WTC11 (cell line): ENCODE measurements around the gene CA7. TPM values are rescaled to one million over a fixed set of nuclear protein-coding genes. Genes with fewer than 3 reads are reported as not detected.
A peak's percentile ranks its signal among the peaks of the same experiment; 100 is the strongest.

Source experiments
- ATAC-seq: fragments of 200-7000 bp; cut with Tn5 transposase; 2 replicates; pipeline ENCODE4 v1.10.0; 2021; ENCODE audit warnings: mild to moderate bottlenecking, moderate library complexity
- Bru-seq: library from RNA; stranded (reverse); fragments of 400-500 nt; gene quantifications from one replicate; lab custom pipeline; 2021; lab: Mats Ljungman, UMichigan
- CTCF ChIA-PET: fragments of 300-600 bp; sonication (Branson Sonifier 250); formaldehyde crosslinking; loops from one replicate; lab custom pipeline; 2021; ENCODE audit warnings: antibody characterized with exemption; lab: Charles Lee
- POLR2A ChIA-PET: fragments of 350-600 bp; sonication (Branson Sonifier 250); formaldehyde crosslinking; loops from one replicate; lab custom pipeline; 2021; ENCODE audit warnings: antibody characterized with exemption; lab: Charles Lee
- DNase-seq: peaks from one replicate; pipeline ENCODE4 v3.0.0; 2021; ENCODE audit warnings: low spot score
- H3K27ac Mint-ChIP-seq: 2 replicates; pipeline ENCODE4 v1.8.0; 2021; ENCODE audit warnings: mixed read lengths
- H3K27me3 Mint-ChIP-seq: 2 replicates; pipeline ENCODE4 v1.8.0; 2021; ENCODE audit warnings: low read depth, mild to moderate bottlenecking, moderate library complexity, mixed read lengths
- H3K36me3 Mint-ChIP-seq: 2 replicates; pipeline ENCODE4 v1.8.0; 2021; ENCODE audit warnings: mixed read lengths
- H3K4me1 Mint-ChIP-seq: 2 replicates; pipeline ENCODE4 v1.8.0; 2022; ENCODE audit warnings: mixed read lengths
- H3K4me3 Mint-ChIP-seq: 2 replicates; pipeline ENCODE4 v1.8.0; 2021; ENCODE audit warnings: mild to moderate bottlenecking, moderate library complexity, mixed read lengths
- H3K9me3 Mint-ChIP-seq: 2 replicates; pipeline ENCODE4 v1.8.0; 2021; ENCODE audit warnings: mixed read lengths
- ATF1 ChIP-seq: sonication (generic); formaldehyde crosslinking; IDR thresholded peaks from 2 replicates; pipeline ENCODE4 v1.8.1; 2023; ENCODE audit warnings: mild to moderate bottlenecking, moderate library complexity, missing genetic modification reagents
- ATF6 ChIP-seq: sonication (generic); formaldehyde crosslinking; IDR thresholded peaks from 2 replicates; pipeline ENCODE4 v1.8.1; 2023; ENCODE audit warnings: mild to moderate bottlenecking, missing genetic modification reagents
- CTCF ChIP-seq: fragments of 200-600 bp; IDR thresholded peaks from 2 replicates; pipeline ENCODE4 v1.8.0; 2022; ENCODE audit warnings: antibody characterized with exemption
- EMX1 ChIP-seq: fragments of 250-450 bp; sonication (Bioruptor Pico); IDR thresholded peaks from 2 replicates; pipeline ENCODE4 v1.8.0; 2021; ENCODE audit warnings: mild to moderate bottlenecking
- ESRRA ChIP-seq: sonication (generic); formaldehyde crosslinking; IDR thresholded peaks from 2 replicates; pipeline ENCODE4 v1.8.1; 2022; ENCODE audit warnings: mild to moderate bottlenecking, missing genetic modification reagents, borderline replicate concordance
- FOXJ3 ChIP-seq: sonication (generic); formaldehyde crosslinking; IDR thresholded peaks from 2 replicates; pipeline ENCODE4 v1.9.0; 2021; ENCODE audit warnings: missing genetic modification reagents, mild to moderate bottlenecking, borderline replicate concordance
- FOXP1 ChIP-seq: sonication (generic); formaldehyde crosslinking; IDR thresholded peaks from 2 replicates; pipeline ENCODE4 v1.8.0; 2022; ENCODE audit warnings: missing genetic modification reagents, mild to moderate bottlenecking, moderate library complexity, borderline replicate concordance
- JUN ChIP-seq: sonication (generic); formaldehyde crosslinking; IDR thresholded peaks from 2 replicates; pipeline ENCODE4 v1.8.0; 2023; ENCODE audit warnings: mild to moderate bottlenecking, missing genetic modification reagents
- MAX ChIP-seq: sonication (generic); formaldehyde crosslinking; IDR thresholded peaks from 2 replicates; pipeline ENCODE4 v1.8.0; 2022; ENCODE audit warnings: mild to moderate bottlenecking, missing genetic modification reagents
- NFYB ChIP-seq: sonication (generic); formaldehyde crosslinking; conservative IDR thresholded peaks from 2 replicates; pipeline ENCODE4 v1.8.0; 2022; ENCODE audit warnings: low read depth, missing genetic modification reagents
- NR2C2 ChIP-seq: sonication (generic); formaldehyde crosslinking; IDR thresholded peaks from 2 replicates; pipeline ENCODE4 v1.8.0; 2022; ENCODE audit warnings: mild to moderate bottlenecking, missing genetic modification reagents
- OVOL2 ChIP-seq: fragments of 250-450 bp; sonication (Bioruptor Pico); IDR thresholded peaks from 2 replicates; pipeline ENCODE4 v1.9.0; 2021; ENCODE audit warnings: mild to moderate bottlenecking, borderline replicate concordance
- PREB ChIP-seq: sonication (generic); formaldehyde crosslinking; IDR thresholded peaks from 2 replicates; pipeline ENCODE4 v1.8.1; 2022; ENCODE audit warnings: mild to moderate bottlenecking, missing genetic modification reagents, moderate library complexity, borderline replicate concordance
- PRRX2 ChIP-seq: fragments of 250-450 bp; sonication (Bioruptor Pico); IDR thresholded peaks from 2 replicates; pipeline ENCODE4 v1.8.0; 2021; ENCODE audit warnings: mild to moderate bottlenecking
- RELA ChIP-seq: sonication (generic); formaldehyde crosslinking; IDR thresholded peaks from 2 replicates; pipeline ENCODE4 v1.8.1; 2022; ENCODE audit warnings: missing genetic modification reagents, mild to moderate bottlenecking, borderline replicate concordance
- RORB ChIP-seq: fragments of 250-450 bp; sonication (Bioruptor Pico); IDR thresholded peaks from 2 replicates; pipeline ENCODE4 v1.9.0; 2021; ENCODE audit warnings: mild to moderate bottlenecking
- SP1 ChIP-seq: sonication (generic); formaldehyde crosslinking; conservative IDR thresholded peaks from 2 replicates; pipeline ENCODE4 v1.8.1; 2022; ENCODE audit warnings: missing genetic modification reagents
- TCF7 ChIP-seq: sonication (generic); formaldehyde crosslinking; IDR thresholded peaks from 2 replicates; pipeline ENCODE4 v1.8.0; 2022; ENCODE audit warnings: mild to moderate bottlenecking, low read depth, missing genetic modification reagents, moderate library complexity
- TP53 ChIP-seq: sonication (generic); formaldehyde crosslinking; IDR thresholded peaks from 2 replicates; pipeline ENCODE4 v1.8.1; 2023; ENCODE audit warnings: mild to moderate bottlenecking, missing genetic modification reagents
- USF1 ChIP-seq: sonication (generic); formaldehyde crosslinking; IDR thresholded peaks from 2 replicates; pipeline ENCODE4 v1.8.0; 2022; ENCODE audit warnings: mild to moderate bottlenecking, missing genetic modification reagents
- ZBTB43 ChIP-seq: sonication (generic); formaldehyde crosslinking; IDR thresholded peaks from 2 replicates; pipeline ENCODE4 v1.8.1; 2023; ENCODE audit warnings: mild to moderate bottlenecking, missing genetic modification reagents
- ZNF121 ChIP-seq: sonication (generic); formaldehyde crosslinking; IDR thresholded peaks from 2 replicates; pipeline ENCODE4 v1.8.0; 2023; ENCODE audit warnings: missing genetic modification reagents
- ZNF219 ChIP-seq: sonication (generic); formaldehyde crosslinking; IDR thresholded peaks from 2 replicates; pipeline ENCODE4 v1.8.0; 2023; ENCODE audit warnings: missing genetic modification reagents, mild to moderate bottlenecking, borderline replicate concordance
- ZNF281 ChIP-seq: sonication (generic); formaldehyde crosslinking; IDR thresholded peaks from 2 replicates; pipeline ENCODE4 v1.8.0; 2023; ENCODE audit warnings: mild to moderate bottlenecking, missing genetic modification reagents
- ZNF317 ChIP-seq: sonication (generic); formaldehyde crosslinking; IDR thresholded peaks from 2 replicates; pipeline ENCODE4 v1.8.1; 2023; ENCODE audit warnings: low read depth, mild to moderate bottlenecking, moderate library complexity, missing genetic modification reagents, borderline replicate concordance
- ZNF396 ChIP-seq: fragments of 250-450 bp; sonication (Bioruptor Pico); IDR thresholded peaks from 2 replicates; pipeline ENCODE4 v1.8.0; 2021; ENCODE audit warnings: mild to moderate bottlenecking, moderate library complexity, borderline replicate concordance
- ZNF416 ChIP-seq: fragments of 250-450 bp; sonication (Bioruptor Pico); IDR thresholded peaks from 2 replicates; pipeline ENCODE4 v1.9.0; 2021; ENCODE audit warnings: mild to moderate bottlenecking, inconsistent platforms
- long read RNA-seq, 3 experiments: library from RNA in 1 of 3; library from capped mRNA in 1 of 3; library from polyadenylated mRNA in 1 of 3; unstranded in 2 of 3; stranded (forward) in 1 of 3; transcript quantifications; one replicate each; pipeline ENCODE4 v2.0.0, GENCODE V29; 2021
- total RNA-seq: library from RNA; stranded (reverse); gene quantifications from 3 replicates; pipeline ENCODE4 v1.2.3, GENCODE V29; 2021

The CA7 gene
- total RNA-seq (1.4 to 2.2 TPM (median 1.6 TPM) in 3 replicates), Bru-seq, nascent RNA (percentile 30 among the genes with signal in this experiment)
- long read RNA-seq, experiment 1, transcript CA7-201 (7 exons, 1,555 nt), result major isoform, 9 of 10 reads
- long read RNA-seq, experiment 1, partial matches to known transcripts, result 0 of 10 reads
- long read RNA-seq, experiment 1, other reads (novel, unspliced or antisense), result 1 of 10 reads
- long read RNA-seq, experiment 2, partial matches to known transcripts, result 0 of 3 reads
- long read RNA-seq, experiment 2, other reads (novel, unspliced or antisense), result 0 of 3 reads
- long read RNA-seq, experiment 3, result 0 reads

- peak; percentile 59 for DNase-seq
- Mint-ChIP-seq H3K27me3 (peaks cover 85% of the 10 kb centered on the region), H3K27ac (no peak within 1 kb of the TSS), H3K36me3 (no peaks in the 10 kb centered on the region), H3K4me1 (peaks cover 13% of the 10 kb centered on the region), H3K4me3 (peak within 1 kb of the TSS; percentile 81), H3K9me3 (no peaks in the 10 kb centered on the region)
- no peak; the same call in 1 of the 2 replicates for ATAC-seq
- CTCF ChIA-PET, result interaction anchor here (0.6 to 6.5 kb wide), 6 partner anchors 10 to 48 kb away, joined by 3 to 76 read pairs (median 3); partner anchors contain the start of gene NAE1
- POLR2A ChIA-PET, result interaction anchor here (0.6 kb wide), 1 partner anchor 269 kb away, joined by 4 read pairs; no protein-coding TSS in a partner anchor
- no peak for TF ChIP-seq PRRX2
- TF ChIP-seq NFYB (CRISPR knock-in tag), result no peak
- TF ChIP-seq ESRRA, result peak; percentile 64; the same call in 1 of the 2 replicates
- TF ChIP-seq PREB (CRISPR knock-in tag), result no peak
- 0 out of 2 replicates have a peak, but pooled peaks have one; percentile 10 for TF ChIP-seq TCF7 (CRISPR knock-in tag)
- no peak for TF ChIP-seq ZNF317 (CRISPR knock-in tag)
- TF ChIP-seq ZBTB43 (CRISPR knock-in tag), result no peak
- no peak for TF ChIP-seq NR2C2 (CRISPR knock-in tag)
- peak; percentile 69 for TF ChIP-seq TP53 (CRISPR knock-in tag)
- no peak for TF ChIP-seq OVOL2
- peak; percentile 51; the same call in 1 of the 2 replicates for TF ChIP-seq ATF1 (CRISPR knock-in tag)
- TF ChIP-seq ZNF121 (CRISPR knock-in tag), result no peak
- no peak for TF ChIP-seq FOXJ3 (CRISPR knock-in tag)
- no peak for TF ChIP-seq ZNF281
- no peak for TF ChIP-seq ZNF219 (CRISPR knock-in tag)
- TF ChIP-seq ZNF416 (CRISPR knock-in tag), result no peak
- no peak for TF ChIP-seq EMX1 (CRISPR knock-in tag)
- TF ChIP-seq USF1, result no peak
- no peak for TF ChIP-seq SP1 (CRISPR knock-in tag)
- TF ChIP-seq RELA, result peak; percentile 76; the same call in 1 of the 2 replicates
- no peak for TF ChIP-seq ATF6 (CRISPR knock-in tag)
- no peak for TF ChIP-seq CTCF
- TF ChIP-seq FOXP1 (CRISPR knock-in tag), result peak; percentile 6; the same call in 1 of the 2 replicates
- TF ChIP-seq RORB (CRISPR knock-in tag), result no peak
- TF ChIP-seq ZNF396 (CRISPR knock-in tag), result no peak
- TF ChIP-seq MAX (CRISPR knock-in tag), result 0 out of 2 replicates have a peak, but pooled peaks have one; percentile 1
- 0 out of 2 replicates have a peak, but pooled peaks have one; percentile 58 for TF ChIP-seq JUN (CRISPR knock-in tag)
Observed at GRCh38 chr16:66844342-66845079, at the start of gene CA7. Gene CA7 (plus strand): TSS chr16:66844414. CDS start chr16:66844488, 74 bp downstream.
